CD14-positive monocyte (primary cell): ENCODE results near the gene MC4R. TPM values are rescaled to one million over a fixed set of nuclear protein-coding genes. Genes with fewer than 3 reads are reported as not detected.

Source experiments
- DNase-seq, 3 donors: peaks; one replicate each; pipeline ENCODE4 v3.0.0-alpha.2; 2011 to 2022
- H2AFZ ChIP-seq: 2 replicates; pipeline ENCODE4 v1.6.0; 2012; ENCODE audit warnings: mild to moderate bottlenecking, low read depth, low read length, inconsistent platforms; ENCODE audit not compliant: insufficient read depth, poor library complexity, severe bottlenecking
- H3K27ac ChIP-seq, 2 donors: 1 replicate in 1 of 2; 2 replicates in 1 of 2; pipeline ENCODE4 v1.5.1; 2012 to 2013; ENCODE audit warnings: low read length in 2 of 2, control low read depth in 1 of 2, inconsistent platforms in 1 of 2, low read depth in 1 of 2, mild to moderate bottlenecking in 1 of 2
- H3K27me3 ChIP-seq, 2 donors: one replicate each; pipeline versions ENCODE4 v1.6.0 to v1.6.1; 2011 to 2013; ENCODE audit warnings: low read length in 2 of 2; ENCODE audit not compliant: control insufficient read depth in 2 of 2, insufficient read depth in 2 of 2
- H3K36me3 ChIP-seq, 2 donors: replicated peaks in 1 of 2; 1 replicate in 1 of 2; 2 replicates in 1 of 2; pipeline versions ENCODE4 v1.5.1 to v1.6.1; 2012 to 2013; ENCODE audit warnings: low read length in 2 of 2, control low read depth in 1 of 2, inconsistent platforms in 1 of 2, mild to moderate bottlenecking in 1 of 2; ENCODE audit not compliant: insufficient read depth in 2 of 2, control insufficient read depth in 1 of 2
- H3K4me1 ChIP-seq, 2 donors: 1 replicate in 1 of 2; 2 replicates in 1 of 2; pipeline versions ENCODE4 v1.5.1 to v1.6.1; 2012 to 2013; ENCODE audit warnings: low read length in 2 of 2, control low read depth in 1 of 2, inconsistent platforms in 1 of 2, mild to moderate bottlenecking in 1 of 2, moderate library complexity in 1 of 2; ENCODE audit not compliant: insufficient read depth in 2 of 2, control insufficient read depth in 1 of 2
- H3K4me2 ChIP-seq: replicated peaks from 2 replicates; pipeline ENCODE3; 2012; ENCODE audit warnings: low read length, moderate library complexity, mild to moderate bottlenecking; ENCODE audit not compliant: poor library complexity, severe bottlenecking; ENCODE audit errors: extremely low read depth
- H3K4me3 ChIP-seq, 3 experiments: fragments of 200-600 bp in 1 of 3; sonication (generic) in 1 of 3; replicated peaks in 1 of 3; 1 replicate in 2 of 3; 2 replicates in 1 of 3; pipeline ENCODE4 v1.5.1; 2011 to 2013; ENCODE audit warnings: low read length in 3 of 3, mild to moderate bottlenecking in 3 of 3, control low read depth in 2 of 3, low read depth in 2 of 3, inconsistent platforms in 1 of 3, moderate library complexity in 1 of 3
- H3K79me2 ChIP-seq: 2 replicates; pipeline ENCODE4 v1.6.0; 2012; ENCODE audit warnings: mild to moderate bottlenecking, control low read depth, inconsistent platforms, low read length, moderate library complexity; ENCODE audit not compliant: insufficient read depth
- H3K9ac ChIP-seq: 2 replicates; pipeline ENCODE4 v1.6.0; 2017; ENCODE audit warnings: low read length, mild to moderate bottlenecking; ENCODE audit not compliant: insufficient read depth, poor library complexity, severe bottlenecking
- H3K9me3 ChIP-seq, 2 donors: replicated peaks in 1 of 2; 1 replicate in 1 of 2; 2 replicates in 1 of 2; pipeline versions ENCODE4 v1.5.1 to v1.6.1; 2012 to 2013; ENCODE audit warnings: low read length in 2 of 2, control low read depth in 1 of 2; ENCODE audit not compliant: control insufficient read depth in 1 of 2, insufficient read depth in 1 of 2
- H4K20me1 ChIP-seq: 2 replicates; pipeline ENCODE4 v1.6.0; 2012; ENCODE audit warnings: mild to moderate bottlenecking, low read length, control low read depth, moderate library complexity; ENCODE audit not compliant: insufficient read depth
- H3K27ac Mint-ChIP-seq, 7 donors: one replicate each; pipeline ENCODE4 v1.8.0; 2020; ENCODE audit warnings: mild to moderate bottlenecking in 7 of 7, mixed read lengths in 7 of 7, moderate library complexity in 6 of 7, inconsistent platforms in 2 of 7
- H3K27me3 Mint-ChIP-seq, 3 donors: one replicate each; pipeline ENCODE4 v1.8.0; 2021 to 2022; ENCODE audit warnings: low read depth in 3 of 3, mild to moderate bottlenecking in 3 of 3, mixed read lengths in 3 of 3, moderate library complexity in 3 of 3, inconsistent platforms in 1 of 3
- H3K36me3 Mint-ChIP-seq, 2 donors: one replicate each; pipeline ENCODE4 v1.8.0; 2020; ENCODE audit warnings: mixed read lengths in 2 of 2, inconsistent platforms in 1 of 2, mild to moderate bottlenecking in 1 of 2
- H3K4me1 Mint-ChIP-seq: one replicate; pipeline ENCODE4 v1.8.0; 2020; ENCODE audit warnings: mild to moderate bottlenecking, mixed read lengths
- H3K4me3 Mint-ChIP-seq, 2 donors: one replicate each; pipeline ENCODE4 v1.8.0; 2020; ENCODE audit warnings: mild to moderate bottlenecking in 2 of 2, mixed read lengths in 2 of 2, moderate library complexity in 1 of 2
- H3K9me3 Mint-ChIP-seq, 7 donors: one replicate each; pipeline ENCODE4 v1.8.0; 2020 to 2022; ENCODE audit warnings: mixed read lengths in 7 of 7, mild to moderate bottlenecking in 6 of 7, moderate library complexity in 6 of 7, inconsistent platforms in 2 of 7
- WGBS: methylation state at CpG from one replicate; pipeline ENCODE4 v1.1.5; 2013; ENCODE audit warnings: missing lambda C conversion rate; ENCODE audit not compliant: insufficient coverage; 5-methylcytosine and 5-hydroxymethylcytosine counted together
- intact Hi-C, 2 donors: fragments of 100-400 bp; cut with micrococcal nuclease; formaldehyde crosslinking; loops; one replicate each; pipeline versions ENCODE4 v1.15.0 to v1.15.1; 2023
- polyA plus RNA-seq, 3 donors: library from polyadenylated mRNA; depleted of rRNA in 1 of 3; unstranded in 2 of 3; stranded (reverse) in 1 of 3; fragments of 300-500 nt in 2 of 3; fragments of >200 nt in 1 of 3; fragmentation: Illumina TruSeq in 2 of 3; gene quantifications; 1 replicate in 2 of 3; 2 replicates in 1 of 3; pipeline ENCODE4 v1.2.3, GENCODE V29; 2012 to 2021
- TF ChIP-seq, protein P1 (sequence below): fragments of 200-600 bp; IDR thresholded peaks from one replicate; pipeline ENCODE4 v1.8.0; 2022; ENCODE audit warnings: antibody characterized with exemption, mild to moderate bottlenecking

The MC4R gene
- polyA plus RNA-seq, 3 donors, result not detected

DNA sequence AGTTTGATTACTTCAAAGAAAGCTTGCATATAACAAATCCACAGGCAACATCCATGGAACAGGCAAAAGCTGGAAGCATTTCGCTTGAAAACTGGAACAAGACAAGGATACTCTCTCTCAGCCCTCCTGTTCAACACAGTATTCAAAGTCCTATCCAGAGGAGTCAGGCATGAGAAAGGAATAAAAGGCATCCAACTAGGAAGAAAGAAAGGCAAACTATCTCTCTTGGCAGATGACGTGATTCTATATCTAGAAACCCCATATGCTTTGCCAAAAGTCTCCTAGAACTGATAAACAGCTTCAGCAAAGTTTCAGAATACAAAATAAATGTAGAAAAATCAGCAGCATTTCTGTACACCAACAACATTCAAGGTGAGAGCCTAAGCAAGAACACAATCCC is 34.1 kb upstream of the MC4R start:
- H3K27me3 Mint-ChIP-seq, result peaks cover 0 to 2% (median 2%) of the 10 kb centered on the region in 3 donors
- Histone ChIP-seq H2AFZ (no peak overlapping the region), H3K4me1 (no peaks in the 10 kb centered on the region), H3K27ac (no peak overlapping the region), H3K27me3 (no peaks in the 10 kb centered on the region), H3K79me2 (no peaks in the 10 kb centered on the region), H3K4me2 (no peak overlapping the region), H4K20me1 (no peaks in the 10 kb centered on the region), H3K9me3 (no peaks in the 10 kb centered on the region), H3K36me3 (no peaks in the 10 kb centered on the region), H3K4me3 (no peak overlapping the region), H3K9ac (no peak overlapping the region)
- H3K4me1 Mint-ChIP-seq, result no peaks in the 10 kb centered on the region
- 80% methylated on average over 1 of the region's 2 CpGs for WGBS
- TF ChIP-seq, protein P1, sequence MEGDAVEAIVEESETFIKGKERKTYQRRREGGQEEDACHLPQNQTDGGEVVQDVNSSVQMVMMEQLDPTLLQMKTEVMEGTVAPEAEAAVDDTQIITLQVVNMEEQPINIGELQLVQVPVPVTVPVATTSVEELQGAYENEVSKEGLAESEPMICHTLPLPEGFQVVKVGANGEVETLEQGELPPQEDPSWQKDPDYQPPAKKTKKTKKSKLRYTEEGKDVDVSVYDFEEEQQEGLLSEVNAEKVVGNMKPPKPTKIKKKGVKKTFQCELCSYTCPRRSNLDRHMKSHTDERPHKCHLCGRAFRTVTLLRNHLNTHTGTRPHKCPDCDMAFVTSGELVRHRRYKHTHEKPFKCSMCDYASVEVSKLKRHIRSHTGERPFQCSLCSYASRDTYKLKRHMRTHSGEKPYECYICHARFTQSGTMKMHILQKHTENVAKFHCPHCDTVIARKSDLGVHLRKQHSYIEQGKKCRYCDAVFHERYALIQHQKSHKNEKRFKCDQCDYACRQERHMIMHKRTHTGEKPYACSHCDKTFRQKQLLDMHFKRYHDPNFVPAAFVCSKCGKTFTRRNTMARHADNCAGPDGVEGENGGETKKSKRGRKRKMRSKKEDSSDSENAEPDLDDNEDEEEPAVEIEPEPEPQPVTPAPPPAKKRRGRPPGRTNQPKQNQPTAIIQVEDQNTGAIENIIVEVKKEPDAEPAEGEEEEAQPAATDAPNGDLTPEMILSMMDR, result no peak
- DNase-seq, result no peak
- peaks cover 0 to 4% (median 0%) of the 10 kb centered on the region in 7 donors for H3K9me3 Mint-ChIP-seq
- no peak overlapping the region for H3K4me3 Mint-ChIP-seq
- intact Hi-C loops, result no loop called here
- H3K36me3 Mint-ChIP-seq, result no peaks in the 10 kb centered on the region
- no peak overlapping the region for H3K27ac Mint-ChIP-seq

DNA sequence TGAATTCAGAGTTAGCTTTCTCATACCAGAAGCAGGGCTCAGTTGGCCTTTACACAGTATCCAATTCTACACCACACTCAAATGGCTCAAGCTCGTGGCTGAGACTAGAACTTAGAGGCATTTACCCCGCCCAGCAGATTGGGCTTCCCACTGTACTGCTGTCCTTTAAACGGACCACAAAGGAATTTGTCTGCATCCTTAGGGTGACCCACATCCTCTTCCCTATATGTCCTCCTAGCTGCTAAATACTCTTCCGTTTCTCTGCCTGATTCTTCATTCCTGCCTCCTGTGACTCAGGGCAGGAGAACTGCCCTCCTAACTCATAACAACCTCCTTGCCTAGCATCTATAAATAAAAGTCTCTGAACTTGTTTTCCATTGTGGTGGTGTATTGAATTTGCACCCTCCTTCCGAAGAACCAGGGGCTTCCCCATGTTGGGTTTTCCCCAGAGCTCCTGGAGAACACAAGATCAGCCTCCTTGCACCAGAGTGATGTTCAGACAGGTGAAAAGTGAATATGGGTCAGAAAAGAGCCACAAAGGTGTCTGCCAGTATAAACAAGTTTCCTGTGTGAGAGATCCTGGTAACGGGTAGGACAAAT is 32.0 kb upstream of the MC4R start:
- no peaks in the 10 kb centered on the region for H3K27me3 Mint-ChIP-seq
- no peaks in the 10 kb centered on the region for H3K27me3 ChIP-seq
- peaks cover 0 to 4% (median 0%) of the 10 kb centered on the region in 7 donors for H3K9me3 Mint-ChIP-seq
- no peaks in the 10 kb centered on the region for H3K79me2 ChIP-seq
- intact Hi-C loops, result no loop called here
- H3K9ac ChIP-seq, result no peak overlapping the region
- H3K36me3 Mint-ChIP-seq, result no peaks in the 10 kb centered on the region
- no peak for DNase-seq
- no peaks in the 10 kb centered on the region for H3K9me3 ChIP-seq
- H3K27ac ChIP-seq, result no peak overlapping the region
- H3K36me3 ChIP-seq, result no peaks in the 10 kb centered on the region
- no peak overlapping the region for H3K27ac Mint-ChIP-seq
- no peak overlapping the region for H3K4me3 ChIP-seq
- TF ChIP-seq, protein P1, result no peak
- no peak overlapping the region for H2AFZ ChIP-seq
- no peaks in the 10 kb centered on the region for H3K4me1 Mint-ChIP-seq
- WGBS, result 78% methylated on average over 4 of the region's 6 CpGs
- no peaks in the 10 kb centered on the region for H3K4me1 ChIP-seq
- H4K20me1 ChIP-seq, result no peaks in the 10 kb centered on the region
- H3K4me2 ChIP-seq, result no peak overlapping the region
- H3K4me3 Mint-ChIP-seq, result no peak overlapping the region
